PC-9 (cell line): Measurements from ENCODE around the gene ZNF784. TPM values are rescaled to one million over a fixed set of nuclear protein-coding genes. Genes with fewer than 3 reads are reported as not detected.

ENCODE experiments used
- BruUV-seq: library from RNA; stranded (reverse); fragments of 400-500 nt; replicated peaks from 2 replicates; lab custom pipeline; 2021; lab: Mats Ljungman, UMichigan
- CTCF ChIA-PET: fragments of 300-600 bp; sonication (Branson Sonifier 250); formaldehyde crosslinking; loops from one replicate; lab custom pipeline; 2022; ENCODE audit warnings: antibody characterized with exemption; lab: Charles Lee
- POLR2A ChIA-PET: fragments of 300-600 bp; sonication (Branson Sonifier 250); formaldehyde crosslinking; loops from one replicate; lab custom pipeline; 2022; ENCODE audit warnings: antibody characterized with exemption; ENCODE audit not compliant: unreplicated experiment; lab: Charles Lee
- DNase-seq, 2 experiments: peaks; one replicate each; pipeline versions ENCODE4 v3.0.0 to v3.0.0-alpha.2; 2015 to 2022; ENCODE audit warnings: mixed read lengths in 1 of 2
- H2AFZ ChIP-seq: fragments of 200-600 bp; sonication (generic); 2 replicates; pipeline ENCODE4 v1.8.1; 2017; ENCODE audit warnings: antibody characterized with exemption
- H3F3A ChIP-seq: fragments of 200-600 bp; sonication (generic); 2 replicates; pipeline ENCODE4 v1.8.1; 2017; ENCODE audit warnings: antibody characterized with exemption, mild to moderate bottlenecking, low read depth; ENCODE audit not compliant: insufficient read depth
- H3K27ac ChIP-seq: fragments of 200-600 bp; sonication (generic); 2 replicates; pipeline ENCODE4 v1.6.1; 2016; ENCODE audit warnings: mixed run types
- H3K27me3 ChIP-seq: fragments of 200-600 bp; sonication (generic); 2 replicates; pipeline ENCODE4 v1.6.1; 2016; ENCODE audit warnings: low read depth, mixed run types; ENCODE audit not compliant: insufficient read depth
- H3K36me3 ChIP-seq: fragments of 200-600 bp; sonication (generic); 2 replicates; pipeline ENCODE4 v1.6.1; 2016; ENCODE audit warnings: low read depth, mixed run types
- H3K4me1 ChIP-seq: fragments of 200-600 bp; sonication (generic); replicated peaks from 2 replicates; pipeline ENCODE4 v1.6.1; 2016; ENCODE audit warnings: mixed run types; ENCODE audit not compliant: insufficient read depth
- H3K4me2 ChIP-seq: fragments of 200-600 bp; sonication (generic); 2 replicates; pipeline ENCODE4 v1.6.1; 2017; ENCODE audit warnings: mixed run types
- H3K4me3 ChIP-seq: fragments of 200-600 bp; sonication (generic); 2 replicates; pipeline ENCODE4 v1.6.1; 2016; ENCODE audit warnings: mixed run types
- H3K79me2 ChIP-seq: fragments of 200-600 bp; sonication (generic); 2 replicates; pipeline ENCODE4 v1.6.1; 2017; ENCODE audit warnings: low read depth, mixed run types
- H3K9me2 ChIP-seq: fragments of 200-600 bp; sonication (generic); 2 replicates; pipeline ENCODE4 v1.8.1; 2017; ENCODE audit warnings: mild to moderate bottlenecking; ENCODE audit not compliant: insufficient read depth
- H3K9me3 ChIP-seq: fragments of 200-600 bp; sonication (generic); 2 replicates; pipeline ENCODE4 v1.8.1; 2016; ENCODE audit warnings: low read depth; ENCODE audit not compliant: insufficient read depth
- H4K20me1 ChIP-seq: fragments of 200-600 bp; sonication (generic); 2 replicates; pipeline ENCODE4 v1.8.1; 2017; ENCODE audit not compliant: insufficient read depth
- CTCF ChIP-seq: fragments of 200-600 bp; sonication (generic); conservative IDR thresholded peaks from 2 replicates; pipeline ENCODE4 v1.6.1; 2017; ENCODE audit warnings: mixed run types, antibody characterized with exemption, mild to moderate bottlenecking, moderate library complexity
- EZH2 ChIP-seq: fragments of 200-600 bp; sonication (generic); IDR thresholded peaks from 2 replicates; pipeline ENCODE4 v1.8.0; 2017; ENCODE audit warnings: antibody characterized with exemption, low read depth
- intact Hi-C: fragments of 100-400 bp; cut with micrococcal nuclease; formaldehyde crosslinking; loops from one replicate; pipeline ENCODE4 v1.10.0; 2022; ENCODE audit not compliant: unreplicated experiment
- total RNA-seq: library from RNA; stranded (reverse); gene quantifications from 2 replicates; pipeline ENCODE4 v1.2.3, GENCODE V29; 2021

The ZNF784 gene
- total RNA-seq, 1 experiment from 2014 or later = 5.4 TPM

DNA sequence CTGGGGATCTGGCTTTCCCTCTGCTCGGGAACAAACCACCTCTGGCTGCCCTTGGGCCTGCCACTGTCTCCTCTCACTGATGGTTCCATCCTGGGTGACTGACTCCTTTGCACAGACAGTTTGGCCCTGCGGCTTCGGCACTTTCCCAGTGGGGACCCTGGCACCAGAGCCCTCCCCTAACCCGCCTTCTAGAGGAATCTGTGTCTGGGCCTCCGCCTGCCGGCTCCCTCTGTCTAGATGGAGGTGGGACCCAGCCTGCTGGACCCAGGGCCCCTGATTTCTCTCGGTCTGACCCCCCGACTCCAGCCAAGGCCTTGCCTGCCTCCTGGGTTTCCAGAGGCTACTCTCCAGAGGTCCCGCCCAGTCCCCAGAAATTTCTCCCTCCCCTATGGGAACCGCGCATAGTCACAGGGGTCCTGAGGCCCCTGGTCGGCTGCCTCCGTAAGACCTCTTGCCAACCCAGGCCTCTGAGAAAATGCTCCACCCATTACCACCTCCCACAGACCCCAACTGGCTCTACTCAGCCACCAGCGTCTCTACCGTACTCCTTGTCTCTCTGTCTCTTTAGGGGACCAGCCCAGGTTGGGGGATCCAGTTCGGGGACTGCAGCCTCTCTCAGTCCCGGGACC is 26.4 kb upstream of the ZNF784 start:
- peaks cover 20% of the 10 kb centered on the region for H3K79me2 ChIP-seq
- DNase-seq = peak in 1 of 2 experiments; percentile 12
- H3K9me3 ChIP-seq = no peaks in the 10 kb centered on the region
- H4K20me1 ChIP-seq = peaks cover 10% of the 10 kb centered on the region
- BruUV-seq = no TSS peak
- H3K27me3 ChIP-seq = no peaks in the 10 kb centered on the region
- TF ChIP-seq CTCF (no peak), EZH2 (no peak)
- no peaks in the 10 kb centered on the region for H3K9me2 ChIP-seq
- CTCF ChIA-PET = no interaction called here
- H2AFZ ChIP-seq = no peak overlapping the region
- H3K4me3 ChIP-seq = no peak overlapping the region
- POLR2A ChIA-PET = no interaction called here
- no peak overlapping the region for H3K4me2 ChIP-seq
- peaks cover 3% of the 10 kb centered on the region for H3K36me3 ChIP-seq
- H3F3A ChIP-seq = peaks cover 26% of the 10 kb centered on the region; the same call in 1 of the 2 replicates
- no peak overlapping the region for H3K27ac ChIP-seq
- intact Hi-C loops = loop anchor here (5.0 kb wide), 1 partner anchor 492 kb away; the partner anchor contains the start of gene ZNF444
- peaks cover 5% of the 10 kb centered on the region; the same call in 1 of the 2 replicates for H3K4me1 ChIP-seq

DNA sequence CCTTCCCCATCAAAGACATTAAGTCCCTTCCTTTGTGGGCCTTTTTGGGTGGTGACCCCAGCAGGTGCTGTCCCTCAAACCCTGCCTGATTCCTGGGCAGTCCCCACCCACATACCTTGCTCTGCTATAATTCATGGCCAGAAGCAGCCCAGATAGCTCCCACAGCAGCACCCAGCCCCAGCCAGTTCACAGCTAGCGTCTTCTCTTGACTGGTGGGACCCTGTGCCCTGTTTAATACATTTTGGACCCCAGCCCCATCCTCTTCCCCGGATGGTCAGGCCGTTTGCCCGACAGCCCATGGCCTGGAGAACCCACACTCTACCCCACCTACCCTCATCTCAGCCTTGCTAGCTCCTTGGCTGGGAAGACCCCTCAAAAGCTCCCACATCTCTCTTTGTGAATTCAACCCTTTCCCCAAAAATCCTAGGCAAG is 25.8 kb upstream of the ZNF784 start:
- Histone ChIP-seq H3K79me2 (peaks cover 20% of the 10 kb centered on the region), H3F3A (peaks cover 26% of the 10 kb centered on the region; the same call in 1 of the 2 replicates), H3K4me2 (no peak overlapping the region), H3K36me3 (peaks cover 6% of the 10 kb centered on the region), H3K4me1 (peaks cover 5% of the 10 kb centered on the region), H3K27me3 (no peaks in the 10 kb centered on the region), H2AFZ (no peak overlapping the region), H4K20me1 (peaks cover 8% of the 10 kb centered on the region; the same call in 1 of the 2 replicates), H3K27ac (no peak overlapping the region), H3K4me3 (no peak overlapping the region), H3K9me3 (no peaks in the 10 kb centered on the region), H3K9me2 (no peaks in the 10 kb centered on the region)
- BruUV-seq = no TSS peak
- intact Hi-C loops = loop anchor here (5.0 kb wide), 1 partner anchor 492 kb away; the partner anchor contains the start of gene ZNF444
- TF ChIP-seq CTCF = no peak
- no peak for TF ChIP-seq EZH2
- ChIA-PET POLR2A (interaction anchor here (0.5 kb wide), 1 partner anchor 104 kb away, joined by 14 read pairs; no protein-coding TSS in a partner anchor), CTCF (no interaction called here)
- DNase-seq = no peak

DNA sequence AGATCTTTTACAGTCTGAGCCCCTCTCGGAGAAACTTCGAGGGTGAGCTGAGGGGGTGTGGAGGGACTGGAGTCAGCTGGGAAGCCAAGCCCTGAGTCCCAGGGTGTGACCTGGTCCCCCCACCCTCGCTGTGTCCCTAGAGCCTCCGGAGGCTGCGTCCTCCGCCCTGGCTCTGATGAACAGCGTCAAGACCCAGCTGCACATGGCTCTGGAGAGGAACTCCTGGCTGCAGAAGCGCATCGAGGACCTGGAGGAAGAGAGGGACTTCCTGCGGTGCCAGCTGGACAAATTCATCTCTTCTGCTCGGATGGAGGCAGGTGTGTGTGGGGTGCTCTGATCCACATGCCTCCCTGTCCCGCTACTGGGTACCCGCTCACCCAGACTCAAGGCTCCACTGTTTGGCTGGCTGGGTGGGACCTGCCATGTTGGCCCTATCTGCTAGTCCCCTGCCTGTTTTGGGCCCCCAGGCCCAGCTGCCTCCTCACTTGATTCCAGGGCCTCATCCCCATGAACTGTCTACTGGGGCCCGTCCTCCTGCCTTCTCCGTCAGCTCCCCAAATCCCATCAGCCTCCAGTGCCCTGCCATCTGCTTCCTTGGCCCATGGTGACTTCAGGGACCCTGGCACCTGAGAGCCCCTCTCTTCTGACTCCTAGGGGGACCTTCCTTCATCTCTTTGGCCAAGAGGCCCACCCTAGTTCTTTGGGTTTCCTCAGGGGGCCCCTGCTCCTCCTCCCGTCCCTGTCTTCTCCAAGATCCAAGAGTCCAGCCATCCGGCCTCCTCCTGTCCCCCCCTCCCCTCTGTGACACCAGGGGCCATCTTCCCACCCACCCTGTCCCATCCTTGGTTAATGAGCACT is 25.1 kb upstream of the ZNF784 start:
- H4K20me1 ChIP-seq = peaks cover 8% of the 10 kb centered on the region; the same call in 1 of the 2 replicates
- H2AFZ ChIP-seq = no peak overlapping the region
- H3K9me2 ChIP-seq = no peaks in the 10 kb centered on the region
- no peak overlapping the region for H3K4me3 ChIP-seq
- ChIA-PET CTCF (no interaction called here), POLR2A (interaction anchor here (0.5 kb wide), 1 partner anchor 103 kb away, joined by 14 read pairs; no protein-coding TSS in a partner anchor)
- BruUV-seq = no TSS peak
- H3F3A ChIP-seq = peaks cover 24% of the 10 kb centered on the region; the same call in 1 of the 2 replicates
- intact Hi-C loops = loop anchor here (5.0 kb wide), 1 partner anchor 493 kb away; the partner anchor contains the start of gene ZNF444
- DNase-seq = peak in 1 of 2 experiments; percentile 15
- H3K36me3 ChIP-seq = peaks cover 6% of the 10 kb centered on the region
- no peak overlapping the region for H3K27ac ChIP-seq
- TF ChIP-seq EZH2 (no peak), CTCF (no peak)
- peaks cover 12% of the 10 kb centered on the region for H3K4me1 ChIP-seq
- H3K27me3 ChIP-seq = no peaks in the 10 kb centered on the region
- H3K79me2 ChIP-seq = peaks cover 24% of the 10 kb centered on the region
- H3K9me3 ChIP-seq = no peaks in the 10 kb centered on the region
- H3K4me2 ChIP-seq = no peak overlapping the region
